ENCODE data around the gene NRCAM.

The NRCAM gene

GRCh38 chr7:108293149-108293612 is 163.1 kb downstream of the NRCAM start:
- Histone ChIP-seq H3K36me3 (peaks cover 6% of the 10 kb centered on the region; the same call in 1 of the 2 replicates), H3K4me3 (ENCODE audit: low read depth, low read length) (no peak overlapping the region), H3K9me3 (no peaks in the 10 kb centered on the region), H3K27me3 (no peaks in the 10 kb centered on the region), H3K4me1 (peaks cover 66% of the 10 kb centered on the region)
- no peak for TF ChIP-seq CTCF (IDR thresholded peaks at IDR 0.05; ENCODE audit: low read depth, low read length)
- DNase-seq, result no peak

- TF ChIP-seq CTCF (IDR thresholded peaks at IDR 0.05; ENCODE audit: low read depth, low read length), result no peak
- no peak for DNase-seq
- Histone ChIP-seq H3K4me1 (peaks cover 63% of the 10 kb centered on the region), H3K4me3 (ENCODE audit: low read depth, low read length) (no peak overlapping the region), H3K36me3 (peaks cover 5% of the 10 kb centered on the region; the same call in 1 of the 2 replicates), H3K27me3 (no peaks in the 10 kb centered on the region), H3K9me3 (no peaks in the 10 kb centered on the region)
These were observed 163.7 kb downstream of the NRCAM start for GRCh38 chr7:108292541-108292940.

- Histone ChIP-seq H3K36me3 (no peaks in the 10 kb centered on the region), H3K4me3 (ENCODE audit: low read depth, low read length) (peak overlapping the region; percentile 30), H3K9me3 (no peaks in the 10 kb centered on the region), H3K4me1 (peaks cover 57% of the 10 kb centered on the region), H3K27me3 (no peaks in the 10 kb centered on the region)
- peak; percentile 53 for DNase-seq
- no peak for TF ChIP-seq CTCF (IDR thresholded peaks at IDR 0.05; ENCODE audit: low read depth, low read length)
These were observed 164.3 kb downstream of the NRCAM start for GRCh38 chr7:108291791-108292440.

GRCh38 chr7:108291152-108291508 is 165.1 kb downstream of the NRCAM start:
- H3K4me3 ChIP-seq (ENCODE audit: low read depth, low read length), result peak overlapping the region; percentile 30
- H3K36me3 ChIP-seq, result no peaks in the 10 kb centered on the region
- DNase-seq, result no peak
- H3K27me3 ChIP-seq, result no peaks in the 10 kb centered on the region
- peaks cover 50% of the 10 kb centered on the region for H3K4me1 ChIP-seq
- H3K9me3 ChIP-seq, result no peaks in the 10 kb centered on the region
- no peak for TF ChIP-seq CTCF (IDR thresholded peaks at IDR 0.05; ENCODE audit: low read depth, low read length)

- Histone ChIP-seq H3K4me1 (peaks cover 50% of the 10 kb centered on the region), H3K4me3 (ENCODE audit: low read depth, low read length) (peak overlapping the region; percentile 30)
- no peak for TF ChIP-seq CTCF (IDR thresholded peaks at IDR 0.05; ENCODE audit: low read depth, low read length)
These were observed 165.6 kb downstream of the NRCAM start for GRCh38 chr7:108290459-108291151.

GRCh38 chr7:108289852-108290251 is 166.4 kb downstream of the NRCAM start:
- peak overlapping the region; percentile 23 for H3K4me3 ChIP-seq (ENCODE audit: low read depth, low read length)
- no peaks in the 10 kb centered on the region for H3K9me3 ChIP-seq
- DNase-seq, result no peak
- no peaks in the 10 kb centered on the region for H3K36me3 ChIP-seq
- peaks cover 48% of the 10 kb centered on the region for H3K4me1 ChIP-seq
- H3K27me3 ChIP-seq, result no peaks in the 10 kb centered on the region
- TF ChIP-seq CTCF (IDR thresholded peaks at IDR 0.05; ENCODE audit: low read depth, low read length), result no peak

More at GRCh38 chr7:108290459-108291151, 165.6 kb downstream of the NRCAM start:
- H3K9me3 ChIP-seq, result no peaks in the 10 kb centered on the region
- DNase-seq, result peak; percentile 60
- no peaks in the 10 kb centered on the region for H3K27me3 ChIP-seq
- no peaks in the 10 kb centered on the region for H3K36me3 ChIP-seq

Measured in BE2C (cell line).